IPS-18c (cell line): ENCODE results near the gene RASD2.

Source experiments
- H3K4me3 ChIP-seq: 2 replicates; pipeline ENCODE4 v1.7.0; 2013; ENCODE audit warnings: low read depth, mild to moderate bottlenecking, low read length, moderate library complexity; ENCODE audit not compliant: insufficient read depth
- H3K9me3 ChIP-seq: one replicate; pipeline ENCODE4 v1.6.1; 2013; ENCODE audit warnings: mild to moderate bottlenecking, low read length, moderate library complexity; ENCODE audit not compliant: control insufficient read depth, insufficient read depth

Gene RASD2

DNA sequence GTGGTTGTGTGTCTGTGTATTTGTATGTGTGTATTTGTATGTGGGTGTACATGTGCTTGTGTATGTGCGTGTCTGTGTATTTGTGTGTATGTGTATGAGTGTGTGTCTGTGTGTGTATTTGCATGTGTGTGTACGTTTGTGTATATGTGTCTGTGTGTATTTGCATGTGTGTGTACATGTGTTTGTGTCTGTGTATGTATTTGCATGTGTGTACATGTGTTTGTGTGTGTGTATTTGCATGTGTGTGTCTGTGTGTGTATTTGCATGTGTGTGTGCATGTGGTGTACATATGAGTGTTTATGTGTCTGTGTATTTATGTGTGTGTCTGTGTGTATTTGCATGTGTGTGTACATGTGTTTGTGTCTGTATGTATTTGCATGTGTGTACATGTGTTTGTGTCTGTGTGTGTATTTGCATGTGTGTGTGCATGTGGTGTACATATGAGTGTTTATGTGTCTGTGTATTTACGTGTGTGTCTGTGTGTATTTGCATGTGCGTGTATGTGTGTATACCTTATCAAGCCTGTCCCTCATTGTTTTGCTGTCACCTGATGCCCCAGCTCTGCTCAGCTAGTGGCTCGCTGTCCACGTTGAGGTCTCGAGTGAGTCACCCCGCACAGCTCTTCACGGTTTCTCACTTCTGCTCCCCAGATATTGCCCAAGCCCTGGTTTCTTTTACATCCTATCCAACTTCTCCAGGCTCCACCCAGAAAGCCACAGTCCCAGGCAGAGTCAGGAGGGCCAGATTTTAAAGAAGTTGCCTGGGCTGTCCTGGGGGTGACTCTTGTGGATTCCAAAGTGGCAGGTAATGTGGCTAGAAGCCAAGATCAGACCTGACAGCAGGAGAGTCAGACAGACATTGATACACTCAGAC is 61.3 kb downstream of the RASD2 start:
- H3K4me3 ChIP-seq: no peak overlapping the region

More for the DNA sequence above, 61.3 kb downstream of the RASD2 start:
- H3K9me3 ChIP-seq: no peaks in the 10 kb centered on the region
